Germinal center (tissue), 1 donor: Measurements from ENCODE around the gene NAA25.
"Not testable (repeated sequence)": the region's sequence is repeated elsewhere in the genome, so short reads cannot be mapped to it uniquely, and the experiment has no call there.

Source experiments
- DNase-seq: peaks from one replicate; pipeline ENCODE4 v3.0.0; 2012; ENCODE audit warnings: mixed read lengths, low spot score

NAA25 gene

DNA sequence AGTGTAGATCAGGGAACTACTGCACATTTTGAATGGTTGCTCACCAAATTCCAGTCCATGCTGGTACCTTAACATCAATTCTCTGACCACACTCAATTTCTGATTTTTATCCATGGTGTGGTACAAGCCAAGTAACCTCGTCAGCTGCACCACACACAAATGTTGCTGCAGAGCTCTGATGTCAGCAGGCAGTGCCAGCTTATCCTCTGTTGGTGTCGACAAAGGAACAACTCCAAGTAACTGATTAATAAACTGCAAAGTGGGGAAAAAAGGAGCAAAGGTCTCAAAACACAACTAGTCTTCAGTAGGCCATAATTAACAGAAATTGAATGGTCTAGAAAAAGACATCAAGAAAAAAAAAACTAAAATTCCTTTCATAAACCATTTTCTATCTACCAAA, 47.4 kb downstream of the NAA25 start:
- DNase-seq: no peak

DNA sequence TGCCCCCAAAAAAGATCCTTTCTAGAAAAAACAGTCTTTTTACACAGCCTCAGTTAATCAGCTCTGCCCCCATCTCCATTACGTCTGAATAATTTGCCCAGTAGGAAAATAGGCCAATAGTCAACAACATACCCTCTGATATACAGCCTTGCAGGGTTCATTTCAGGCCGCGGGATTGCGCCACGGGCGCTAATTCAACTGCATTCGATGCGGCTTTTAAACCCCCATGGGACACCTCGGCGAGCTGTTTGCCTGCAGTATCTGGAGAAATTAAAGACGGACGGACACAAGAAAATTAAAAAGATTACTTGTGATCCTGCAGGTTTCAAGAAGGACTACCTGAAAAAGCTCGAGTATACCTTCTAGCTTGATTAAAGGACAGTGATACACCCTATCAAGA, 59.2 kb downstream of the NAA25 start:
- DNase-seq: no peak

DNA sequence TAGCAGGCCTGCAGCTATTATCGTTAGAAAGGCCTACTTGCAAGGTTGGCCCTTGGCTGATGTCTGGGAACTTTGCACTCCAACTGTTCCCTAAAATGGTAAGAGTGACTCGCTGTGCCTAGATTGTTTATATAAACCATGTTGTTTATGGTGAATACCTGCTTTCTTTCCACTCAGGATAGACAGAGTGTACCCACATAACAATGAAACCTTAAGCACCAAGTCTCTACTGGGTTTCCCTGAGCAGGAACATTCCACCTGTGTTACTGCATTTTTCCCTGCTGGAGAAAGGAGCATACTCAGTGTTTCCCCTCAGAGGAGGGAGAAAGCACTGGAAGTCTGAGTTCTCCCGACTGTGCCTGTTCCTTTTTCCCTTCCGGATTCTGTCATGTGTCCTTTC, 62.6 kb downstream of the NAA25 start:
- no peak for DNase-seq

DNA sequence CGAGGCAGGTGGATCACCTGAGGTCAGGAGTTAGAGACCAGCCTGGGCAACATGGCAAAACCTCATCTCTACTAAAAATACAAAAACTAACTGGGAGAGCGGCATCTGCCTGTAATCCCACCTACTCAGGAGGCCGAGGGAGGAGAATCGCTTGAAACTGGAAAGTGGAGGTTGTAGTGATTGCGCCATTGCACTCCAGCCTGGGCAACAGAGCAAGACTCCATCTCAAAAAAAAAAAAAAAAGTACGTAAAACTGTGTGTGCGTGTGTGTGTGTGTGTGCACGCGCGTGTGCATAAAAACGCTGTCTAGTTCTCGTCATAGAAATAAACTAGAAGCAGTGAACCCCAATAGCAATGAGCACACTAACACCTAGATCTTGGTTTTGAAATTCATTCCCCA, 72.0 kb downstream of the NAA25 start:
- not testable (repeated sequence) for DNase-seq

DNA sequence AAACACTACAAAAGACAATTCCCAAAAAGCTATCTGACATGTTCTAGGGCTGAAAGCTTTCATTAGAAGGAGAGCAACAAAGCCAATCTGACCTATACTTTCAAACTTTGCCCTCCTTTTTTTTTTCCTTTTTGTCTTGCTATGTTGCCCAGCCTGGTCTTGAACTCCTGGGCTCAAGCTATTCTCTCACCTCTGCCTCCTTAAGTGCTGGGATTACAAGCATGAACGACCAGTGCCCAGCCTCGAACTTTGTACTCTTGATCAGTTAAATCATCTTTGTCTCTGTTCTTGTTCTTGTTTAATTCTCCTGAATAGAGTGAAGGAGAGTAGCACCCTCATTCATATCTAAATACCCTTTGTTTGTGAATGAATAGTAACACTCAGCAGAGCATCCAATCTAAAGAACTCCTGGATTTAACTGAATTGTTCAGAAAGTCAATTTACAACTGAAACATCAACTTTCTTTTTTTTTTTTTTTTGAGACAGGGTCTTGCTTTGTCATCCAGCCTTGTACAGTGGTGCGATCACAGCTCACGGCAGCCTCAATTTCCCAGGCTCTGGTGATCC, 73.3 kb downstream of the NAA25 start:
- no peak for DNase-seq

DNA sequence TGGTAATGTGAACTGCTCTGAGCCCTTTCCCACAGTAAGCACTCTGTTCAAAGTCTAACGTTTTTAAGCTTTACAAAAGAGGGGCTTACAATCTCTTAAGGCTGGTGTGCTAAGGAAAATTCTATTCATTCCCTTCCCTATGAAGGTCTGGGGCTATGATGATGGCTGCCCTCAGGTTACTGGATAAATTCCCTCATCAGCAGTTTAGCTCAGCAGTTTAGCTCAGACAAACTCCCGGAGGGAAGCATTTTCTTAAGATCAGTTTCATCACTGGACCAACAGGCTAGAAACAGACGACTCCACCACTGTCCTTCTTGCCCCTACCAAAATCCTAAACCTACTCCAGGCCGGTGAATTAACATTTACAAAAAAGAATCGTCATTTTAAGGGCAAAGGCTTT, 76.3 kb downstream of the NAA25 start:
- no peak for DNase-seq

DNA sequence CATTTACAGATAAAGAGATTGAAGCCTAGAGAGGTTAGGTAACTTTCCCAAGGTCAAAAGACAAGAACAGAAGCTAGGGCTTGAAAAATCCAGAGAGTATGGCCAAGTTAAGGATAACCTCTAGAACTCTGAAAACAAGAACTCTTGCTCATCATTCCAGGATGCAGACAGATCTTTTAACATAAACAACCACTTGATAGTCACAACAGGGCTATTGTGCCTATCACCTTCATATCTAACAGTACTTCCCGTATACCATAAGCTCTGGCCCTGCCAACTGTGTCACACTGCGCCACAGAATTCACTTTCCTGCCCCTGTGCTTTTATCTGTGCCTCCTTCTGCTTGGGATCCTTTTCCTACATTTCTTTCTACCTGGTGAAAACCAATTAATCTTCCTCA, 77.1 kb downstream of the NAA25 start:
- DNase-seq: no peak

DNA sequence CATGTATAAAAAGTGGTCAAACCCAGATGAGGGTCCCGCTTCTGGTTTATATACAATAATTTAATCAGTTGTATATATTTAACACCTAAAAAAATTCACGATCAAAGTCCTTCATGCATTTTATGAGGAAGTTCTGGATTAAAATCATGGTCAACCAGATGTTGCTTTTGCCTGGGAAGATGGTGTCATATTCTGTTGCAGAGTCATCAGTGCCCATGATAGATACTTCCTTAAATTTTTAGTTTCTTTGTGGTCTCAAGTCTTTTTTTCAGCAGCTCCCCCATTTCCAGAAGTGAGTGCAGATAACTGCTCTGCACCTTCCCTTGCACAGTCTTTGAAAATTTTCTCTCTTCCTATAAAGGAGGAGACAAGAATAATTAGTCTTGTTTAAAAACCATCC, 79.3 kb downstream of the NAA25 start:
- DNase-seq: no peak

DNA sequence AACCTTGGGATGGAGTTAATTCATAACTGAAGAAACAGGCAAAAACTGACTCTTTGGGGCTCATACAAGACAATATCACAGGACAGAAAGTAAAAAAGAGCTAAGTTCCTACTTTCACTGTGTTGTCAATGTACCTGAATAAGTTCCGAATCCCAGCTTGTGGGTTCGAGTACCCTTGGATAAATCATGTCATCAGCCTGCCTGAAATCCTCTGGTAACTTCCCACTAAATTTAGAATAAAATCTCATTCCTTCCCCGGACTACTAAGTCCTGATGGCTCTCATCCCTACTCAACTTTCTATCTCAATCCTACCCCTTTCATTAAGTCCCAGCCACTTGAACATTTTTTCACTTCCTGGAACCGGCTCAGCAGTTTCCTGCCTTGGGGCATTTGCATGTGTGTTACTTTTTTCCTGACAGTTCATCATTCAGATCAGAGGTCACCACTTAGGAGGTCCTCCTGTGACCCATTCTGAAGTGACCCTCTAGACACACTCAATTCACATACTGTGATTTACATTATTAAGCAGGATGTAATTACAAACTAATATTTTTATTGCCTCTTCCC, 82.7 kb downstream of the NAA25 start:
- peak; percentile 26 for DNase-seq

DNA sequence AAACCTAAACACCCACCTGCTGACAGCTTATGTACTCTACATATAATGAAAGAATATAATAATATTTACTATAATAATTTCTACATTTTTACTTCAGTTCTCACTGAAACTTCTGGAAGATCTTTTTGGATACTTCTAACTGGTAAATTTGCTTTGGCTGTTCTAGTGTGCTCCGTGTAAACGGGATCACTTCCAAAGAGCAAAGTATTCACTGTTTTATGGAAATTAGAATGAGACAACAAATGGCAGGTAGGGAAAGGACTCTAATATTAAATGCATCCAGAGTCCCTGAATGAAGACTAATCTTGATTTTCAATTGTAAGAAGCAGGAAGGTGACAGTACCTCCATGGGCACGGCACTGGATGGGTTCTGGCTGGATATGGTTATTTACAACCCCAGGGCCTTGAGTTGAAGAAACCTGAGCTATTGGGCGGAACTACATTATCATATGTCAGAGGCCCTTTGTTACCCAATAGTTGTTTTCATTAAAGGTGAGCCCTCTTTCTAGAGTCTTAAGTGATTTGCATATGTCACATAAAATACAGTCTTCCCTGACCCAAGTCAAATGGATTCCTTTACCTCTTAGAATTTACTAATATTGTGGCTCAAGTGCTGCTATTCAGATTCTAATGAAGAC, 84.7 kb downstream of the NAA25 start:
- DNase-seq: no peak

DNA sequence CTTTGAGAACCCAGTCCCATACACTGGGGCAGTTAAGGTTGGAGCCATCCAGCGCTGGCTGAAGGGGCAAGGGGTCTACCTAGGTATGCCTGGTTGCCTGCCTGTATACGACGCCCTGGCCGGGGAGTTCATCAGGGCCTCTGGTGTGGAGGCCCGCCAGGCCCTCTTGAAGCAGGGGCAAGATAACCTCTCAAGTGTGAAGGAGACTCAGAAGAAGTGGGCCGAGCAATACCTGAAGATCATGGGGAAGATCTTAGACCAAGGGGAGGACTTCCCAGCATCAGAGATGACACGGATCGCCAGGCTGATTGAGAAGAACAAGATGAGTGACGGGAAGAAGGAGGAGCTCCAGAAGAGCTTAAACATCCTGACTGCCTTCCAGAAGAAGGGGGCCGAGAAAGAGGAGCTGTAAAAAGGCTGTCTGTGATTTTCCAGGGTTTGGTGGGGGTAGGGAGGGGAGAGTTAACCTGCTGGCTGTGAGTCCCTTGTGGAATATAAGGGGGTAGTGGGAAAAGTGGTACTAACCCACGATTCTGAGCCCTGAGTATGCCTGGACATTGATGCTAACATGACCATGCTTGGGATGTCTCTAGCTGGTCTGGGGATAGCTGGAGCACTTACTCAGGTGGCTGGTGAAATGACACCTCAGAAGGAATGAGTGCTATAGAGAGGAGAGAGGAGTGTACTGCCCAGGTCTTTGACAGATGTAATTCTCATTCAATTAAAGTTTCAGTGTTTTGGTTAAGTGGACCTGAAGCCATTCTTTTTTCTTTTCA, 86.2 kb downstream of the NAA25 start:
- no peak for DNase-seq

DNA sequence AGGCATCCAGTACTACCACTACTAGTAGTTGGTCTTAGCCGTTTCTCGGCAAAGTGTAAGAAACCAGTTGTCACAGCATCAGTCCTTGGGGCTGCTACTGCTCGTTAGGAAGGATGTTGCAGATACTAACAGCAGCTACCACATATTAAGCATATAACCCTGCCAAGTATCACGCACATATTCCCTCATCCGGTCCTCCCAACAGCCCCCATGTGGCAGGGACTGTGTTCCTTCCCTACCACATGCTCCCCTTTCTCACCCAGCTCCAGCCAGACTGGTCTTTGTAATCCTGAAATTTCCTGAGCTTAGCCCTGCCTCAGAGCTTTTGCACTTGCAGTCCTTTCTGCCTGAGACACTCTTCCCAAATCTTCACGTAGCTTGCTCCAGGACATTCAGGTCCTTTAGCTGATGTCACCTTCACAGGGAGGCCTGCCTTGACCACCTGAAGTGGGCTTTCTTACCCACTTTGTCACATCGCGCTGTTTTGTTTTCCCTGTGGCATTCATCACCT, 87.6 kb downstream of the NAA25 start:
- DNase-seq: no peak

DNA sequence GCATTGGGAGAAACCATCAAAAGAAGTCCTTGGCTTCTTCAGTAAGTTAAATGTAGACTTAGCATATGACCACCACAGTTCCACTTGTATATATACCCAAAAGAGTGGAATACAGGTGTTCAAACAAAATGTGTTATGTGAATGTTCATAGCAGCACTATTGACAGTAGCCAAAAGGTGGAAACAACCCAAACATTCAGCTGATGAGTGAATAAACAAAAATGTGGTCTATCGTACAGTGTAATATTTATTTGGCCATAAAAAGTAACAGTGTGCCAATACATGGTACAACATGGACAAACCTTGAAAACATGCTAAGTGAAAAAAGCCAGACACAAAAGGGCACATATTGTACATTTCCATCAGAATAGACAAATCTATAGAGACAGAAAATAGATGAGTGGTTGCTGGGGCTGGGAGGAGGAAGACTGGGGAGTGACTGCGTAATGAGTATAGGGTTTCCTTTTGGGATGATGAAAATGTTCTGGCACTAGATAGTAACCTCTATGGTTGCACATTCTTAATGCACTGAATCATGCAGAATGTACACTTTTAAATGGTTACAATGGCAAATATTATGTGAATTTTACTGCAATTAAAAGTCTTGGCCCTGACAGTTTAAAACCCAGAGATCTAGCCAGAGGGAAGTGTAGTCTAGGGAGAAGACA, 89.9 kb downstream of the NAA25 start:
- no peak for DNase-seq

DNA sequence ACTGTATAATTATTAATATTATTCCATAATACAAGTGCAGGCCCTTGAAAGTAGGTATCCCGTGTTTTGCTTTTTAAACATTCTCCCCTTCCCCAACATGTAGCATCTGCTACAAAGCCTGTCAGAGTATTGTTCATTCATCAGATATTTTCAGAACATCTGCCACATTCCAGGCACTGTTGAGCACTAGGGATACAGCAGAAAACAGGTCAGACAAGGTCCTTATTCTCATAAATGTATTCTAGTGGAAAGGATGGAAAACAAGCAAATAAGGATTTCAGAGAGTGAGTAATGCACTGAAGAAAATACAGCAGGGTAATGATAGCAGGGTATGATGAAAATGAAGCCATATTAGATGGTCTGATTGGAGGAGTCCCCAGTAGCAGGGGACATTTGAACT, 91.5 kb downstream of the NAA25 start:
- no peak for DNase-seq

DNA sequence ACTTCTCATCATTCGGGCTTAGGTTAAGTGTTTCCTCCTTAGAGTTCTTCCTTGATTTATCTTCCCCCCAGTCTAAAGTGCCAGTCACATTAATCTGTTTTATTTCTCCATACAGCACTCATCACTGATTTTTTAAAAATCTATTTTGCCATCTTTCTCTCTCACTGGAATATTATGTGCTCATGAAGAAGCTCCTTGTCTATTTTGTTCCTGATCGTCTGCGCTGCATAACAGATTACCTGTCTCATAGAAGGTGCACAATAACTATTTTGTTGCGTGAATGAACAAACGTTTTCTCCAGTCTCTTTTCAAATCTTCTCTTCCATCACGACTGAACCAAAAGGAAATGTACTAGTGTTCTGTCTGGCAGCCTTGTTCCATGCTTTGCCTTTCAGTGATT, 92.6 kb downstream of the NAA25 start:
- no peak for DNase-seq

DNA sequence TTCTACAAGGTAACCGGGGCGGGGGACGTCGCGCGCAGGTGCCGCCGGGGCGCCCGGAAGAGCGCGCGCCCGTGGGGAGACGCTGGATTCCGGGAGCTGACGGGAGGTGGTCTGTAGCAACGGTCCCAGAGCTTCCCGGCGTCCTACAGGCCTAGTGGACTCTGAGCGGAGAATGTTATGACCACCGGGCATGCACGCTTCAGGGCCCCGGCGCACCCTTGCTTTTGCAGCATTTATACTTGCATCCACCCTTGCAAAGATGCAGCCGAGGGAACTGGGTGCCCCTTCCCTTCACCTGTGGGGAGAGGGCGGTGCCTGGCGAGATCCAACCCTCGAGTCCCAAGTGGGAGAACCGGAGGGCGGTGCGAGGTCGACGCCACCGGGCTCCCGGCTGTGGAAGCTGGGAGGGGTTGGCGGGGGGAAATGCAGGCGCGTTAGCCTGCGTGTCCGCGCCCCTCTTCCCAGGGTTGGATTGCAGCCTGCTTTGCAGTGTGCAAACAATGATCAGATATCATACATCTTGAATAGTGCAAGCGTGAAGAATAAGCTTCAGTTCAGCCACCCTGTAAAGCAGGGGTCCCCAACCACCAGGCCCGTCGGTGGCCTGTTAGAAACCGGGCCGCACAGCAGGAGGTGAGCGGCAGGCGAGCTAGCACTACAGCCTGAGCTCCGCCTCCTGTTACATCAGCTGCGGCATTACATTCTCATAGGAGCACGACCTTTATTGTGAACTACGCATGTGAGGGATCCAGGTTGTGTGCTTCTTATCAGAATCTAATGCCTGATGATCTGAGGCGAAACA, 94.8 kb downstream of the NAA25 start:
- peak; percentile 49 for DNase-seq

DNA sequence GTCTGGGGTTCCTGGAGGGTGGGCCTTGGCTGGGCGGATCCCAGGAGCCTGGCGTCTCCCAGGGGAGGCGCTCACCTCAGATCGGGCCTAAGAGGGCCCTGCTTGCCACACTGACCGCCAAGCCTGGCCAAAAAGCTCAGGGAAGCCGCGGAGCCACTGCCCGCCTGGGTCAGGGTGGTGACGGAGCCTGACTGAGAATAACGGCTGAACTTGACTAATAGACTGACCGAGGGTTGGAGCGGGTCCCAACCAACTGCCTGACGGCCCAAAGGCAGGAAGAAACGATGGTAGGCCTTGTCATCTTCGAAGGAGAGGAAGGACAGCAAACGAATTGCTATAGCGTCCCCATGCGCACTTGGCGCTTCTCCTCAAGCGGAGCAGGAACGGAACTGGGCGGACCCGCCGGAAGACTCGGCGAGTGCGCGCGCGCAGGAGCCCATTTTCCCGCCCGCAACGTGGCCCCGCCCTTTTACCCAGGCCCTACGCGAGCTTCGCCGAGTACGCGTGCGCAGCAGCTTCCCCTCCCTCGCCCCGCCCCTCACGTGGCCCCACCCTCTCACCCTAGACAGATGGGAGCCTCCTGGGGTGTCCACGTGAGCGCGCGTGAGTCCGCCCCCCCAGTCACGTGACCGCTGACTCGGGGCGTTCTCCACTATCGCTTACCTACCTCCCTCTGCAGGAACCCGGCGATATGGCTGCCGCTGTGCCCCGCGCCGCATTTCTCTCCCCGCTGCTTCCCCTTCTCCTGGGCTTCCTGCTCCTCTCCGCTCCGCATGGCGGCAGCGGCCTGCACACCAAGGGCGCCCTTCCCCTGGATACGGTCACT, 95.6 kb downstream of the NAA25 start, which contains the start of the genes ERP29 and TMEM116:
Gene ERP29 (plus strand): TSS at position 652 of the 826 bp plus-strand sequence. CDS start 40 bp downstream, at position 692.
Gene TMEM116 (minus strand): TSS at position 391 of the 826 bp plus-strand sequence. CDS start 7,895 bp downstream, outside the sequence.
- DNase-seq: peak; percentile 100

DNA sequence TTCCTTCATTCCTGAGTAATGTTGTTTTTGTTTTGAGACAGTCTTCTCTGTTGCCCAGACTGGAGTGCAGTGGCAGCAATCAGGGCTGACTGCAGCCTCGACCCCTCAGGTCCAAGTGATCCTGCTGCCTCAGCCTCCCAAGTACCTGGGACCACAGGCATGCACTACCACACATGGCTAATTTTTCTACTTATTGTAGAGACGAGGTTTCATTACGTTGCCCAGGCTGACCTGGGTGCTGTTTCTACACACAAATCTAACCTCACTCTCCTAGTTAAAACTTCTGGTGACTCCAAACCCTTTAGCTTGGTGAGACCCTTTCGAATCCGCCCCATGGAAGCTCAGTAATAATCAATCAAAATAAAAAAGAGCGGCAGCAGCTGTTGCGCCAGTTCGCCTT, 96.9 kb downstream of the NAA25 start:
- DNase-seq: no peak

DNA sequence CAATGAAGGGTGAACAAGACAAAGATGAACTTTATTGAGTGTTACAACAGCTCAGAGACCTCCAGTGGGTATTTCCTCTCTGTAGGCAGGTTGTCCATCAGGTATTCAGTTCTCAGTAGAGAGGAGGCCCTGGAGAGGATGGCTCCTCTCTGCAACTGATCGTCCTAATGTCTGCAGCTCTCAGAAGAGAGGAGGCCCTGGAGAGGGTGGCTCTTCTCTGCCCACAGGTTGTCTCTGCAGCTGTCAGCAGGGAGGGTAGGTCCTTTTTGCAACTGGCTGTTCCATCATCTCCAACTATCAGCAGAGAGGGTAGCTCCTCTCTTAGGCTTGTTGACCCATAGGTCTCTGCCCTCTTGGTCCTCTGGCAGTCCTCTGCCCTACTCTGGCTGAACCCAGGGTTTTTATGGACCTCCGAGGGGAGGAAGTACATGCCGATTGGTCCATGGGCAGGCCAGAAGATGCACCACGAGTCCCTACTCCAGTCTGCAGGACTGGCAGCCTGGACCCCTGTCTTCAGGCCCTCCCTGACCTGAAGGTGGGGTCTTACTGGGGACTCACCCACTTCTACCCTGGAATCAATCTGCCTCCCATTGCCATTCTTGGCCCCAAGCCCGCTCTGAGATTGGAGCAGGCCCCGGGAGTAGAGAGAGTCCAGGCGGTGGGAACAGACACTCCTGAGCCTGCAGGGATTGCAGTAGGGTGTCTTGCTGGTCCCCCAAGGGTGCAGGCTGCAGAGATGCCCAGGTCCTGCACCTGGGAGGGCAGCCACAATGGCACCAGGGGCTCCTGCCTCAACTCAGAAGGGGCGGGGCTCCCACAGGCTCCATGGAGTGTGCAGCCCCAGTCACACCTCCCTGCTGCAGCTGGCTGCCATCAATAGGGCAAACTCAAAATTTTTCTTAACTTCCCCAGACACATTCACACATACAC, 97.9 kb downstream of the NAA25 start:
- DNase-seq: no peak
